Heart left ventricle (tissue), 16 donors: ENCODE data around the gene LPIN2. TPM values are rescaled to one million over a fixed set of nuclear protein-coding genes. Genes with fewer than 3 reads are reported as not detected.

Experiments used
- ATAC-seq, 4 donors: fragments of 200-7000 bp; cut with Tn5 transposase; one replicate each; pipeline ENCODE4 v1.9.1; 2020 to 2022; ENCODE audit warnings: moderate library complexity in 4 of 4, mild to moderate bottlenecking in 3 of 4, moderate number of reproducible peaks in 1 of 4
- DNase-seq, 5 donors: peaks; one replicate each; pipeline ENCODE4 v3.0.0-alpha.2; 2020
- H3K27ac ChIP-seq, 12 donors: fragments of 200-600 bp; sonication (generic) in 4 of 12; one replicate each; pipeline versions ENCODE4 v1.5.0 to v1.8.0; 2016 to 2022; ENCODE audit warnings: mild to moderate bottlenecking in 2 of 12
- H3K27me3 ChIP-seq, 9 donors: fragments of 200-600 bp; sonication (generic) in 2 of 9; one replicate each; pipeline versions ENCODE4 v1.5.1 to v1.8.0; 2016 to 2022; ENCODE audit warnings: mild to moderate bottlenecking in 3 of 9
- H3K36me3 ChIP-seq, 9 donors: fragments of 200-600 bp; sonication (generic) in 2 of 9; one replicate each; pipeline versions ENCODE4 v1.5.0 to v1.8.0; 2018 to 2022; ENCODE audit warnings: mild to moderate bottlenecking in 2 of 9
- H3K4me1 ChIP-seq, 12 donors: fragments of 200-600 bp; sonication (generic) in 4 of 12; one replicate each; pipeline versions ENCODE4 v1.5.0 to v1.8.0; 2016 to 2022; ENCODE audit warnings: mild to moderate bottlenecking in 3 of 12
- H3K4me3 ChIP-seq, 12 donors: fragments of 200-600 bp; sonication (generic) in 4 of 12; one replicate each; pipeline versions ENCODE4 v1.5.0 to v1.8.0; 2017 to 2022; ENCODE audit warnings: mild to moderate bottlenecking in 9 of 12, moderate library complexity in 4 of 12
- H3K9me3 ChIP-seq, 12 donors: fragments of 200-600 bp; sonication (generic) in 4 of 12; one replicate each; pipeline versions ENCODE4 v1.5.0 to v1.8.0; 2016 to 2022; ENCODE audit warnings: mild to moderate bottlenecking in 1 of 12
- POLR2A ChIP-seq, 2 donors: fragments of 450-650 bp; IDR thresholded peaks; one replicate each; pipeline ENCODE4 v1.6.1; 2017; ENCODE audit warnings: antibody characterized with exemption in 2 of 2, mild to moderate bottlenecking in 2 of 2, moderate library complexity in 2 of 2
- WGBS, 4 donors: extraction: QIAGEN DNeasy Blood & Tissue Kit in 2 of 4; methylation state at CpG; one replicate each; pipeline versions ENCODE4 v1.1.5 to v1.1.7; 2013 to 2018; 5-methylcytosine and 5-hydroxymethylcytosine counted together
- intact Hi-C, 10 donors: fragments of 100-400 bp; cut with DNase I; formaldehyde crosslinking; loops; one replicate each; pipeline versions ENCODE4 v1.11.1 to v1.14.2; 2022
- polyA plus RNA-seq, 2 donors: library from polyadenylated mRNA; stranded (reverse); fragments of 200-250 nt; gene quantifications; one replicate each; pipeline ENCODE4 v1.2.3, GENCODE V29; 2013
- total RNA-seq, 9 donors: library from RNA; depleted of rRNA in 2 of 9; stranded (reverse); fragments of >200 nt in 2 of 9; fragmentation: NEBNext Ultra II Directional in 3 of 9; extraction: Animal tissue kit (Norgen Biotek cat#: 25700) in 3 of 9; gene quantifications; one replicate each; pipeline versions ENCODE4 v1.1.0 to v1.2.4, GENCODE V29; 2016 to 2023
- TF ChIP-seq, protein P1 (sequence below), 12 donors: fragments of 200-600 bp; sonication (generic) in 4 of 12; IDR thresholded peaks; one replicate each; pipeline versions ENCODE4 v1.5.0 to v1.8.0; 2018 to 2022; ENCODE audit warnings: antibody characterized with exemption in 12 of 12, mild to moderate bottlenecking in 5 of 12
- donor health status: ischemic (EF 13 %, LVEDD 7.1; RV severe dilation, severe dysfunction).
- donor health status: healthy with polysubstance abuse.
- donor health status: DM: no; HTN: yes; CAD: no.
- donor health status: DM: no; HTN: no; CAD: no.
- donor health status: ischemic (EF 25% LVEDD 6.9; RV normal size, moderate dysfunction).
- donor health status: ischemic (EF 25% LVEDD 5.7; RV mildly dilated, moderate dysfunction).
- donor health status: healthy.
- donor health status: DM: yes; HTN: yes; CAD: no.
- donor health status: ischemic (EF 35%, LVEDD 5.7; RV mildly dilated, moderate dysfunction).
- donor health status: nonischemic (EF 11% LVEDD 7.7; RV severe dilation, severe dysfunction).
- donor health status: DM: yes; HTN: yes; CAD: no.
- donor health status: PGD.
- donor health status: ischemic (EF 29% LVEDD 5.4; RV normal size, mild dysfunction).
- donor health status: nonischemic (EF 23%, LVEDD 6.1; RV moderate dilation, normal function).

LPIN2 gene
- total and polyA plus RNA-seq, 11 donors: 1.9 to 21.6 (median 10.9) TPM

DNA sequence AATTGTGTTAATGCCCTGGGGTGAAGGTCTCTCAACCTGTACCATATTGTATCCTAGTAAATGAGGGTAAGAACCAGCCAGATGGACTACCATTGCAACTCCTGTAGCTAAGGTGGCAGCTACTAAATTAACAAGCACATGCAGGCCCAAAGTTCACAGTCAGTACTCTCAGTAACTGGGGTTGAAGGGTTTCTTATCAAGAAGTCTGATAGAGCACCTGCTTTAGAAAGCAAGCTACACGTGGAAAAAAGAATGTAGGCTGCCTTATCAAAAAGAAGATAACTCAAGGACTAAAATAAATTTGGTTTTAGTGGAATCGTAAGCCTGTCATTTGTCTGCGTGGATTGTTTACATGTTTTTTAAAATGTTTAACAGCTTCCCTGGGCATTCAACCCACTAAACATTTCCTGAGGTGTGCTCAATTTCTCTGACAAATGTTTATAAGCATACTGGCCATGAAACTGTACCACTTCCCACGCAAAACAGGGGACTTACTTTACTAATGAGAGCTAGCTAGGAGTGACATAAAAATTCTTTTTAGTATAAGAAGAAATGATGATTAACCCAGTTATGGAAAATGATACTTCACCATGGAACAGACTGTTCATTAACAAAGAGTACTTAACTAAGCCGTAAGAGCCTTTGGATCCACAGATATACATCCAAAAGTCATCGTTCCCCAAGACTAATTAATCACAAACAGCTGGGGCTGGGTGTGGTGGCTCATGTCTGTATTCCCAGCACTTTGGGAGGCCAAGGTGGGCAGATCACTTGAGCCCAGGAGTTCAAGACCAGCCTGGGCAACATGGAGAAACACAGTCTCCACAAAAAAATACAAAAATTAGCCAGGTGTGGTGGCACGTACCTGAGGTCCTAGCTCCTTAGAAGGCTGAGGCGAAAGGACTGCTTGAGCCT, 36.5 kb downstream of the LPIN2 start:
- H3K9me3 ChIP-seq: no peaks in the 10 kb centered on the region
- peak overlapping the region in 9 of 12 donors; percentile 7 to 90 (median 43) for H3K27ac ChIP-seq
- TF ChIP-seq, protein P1, sequence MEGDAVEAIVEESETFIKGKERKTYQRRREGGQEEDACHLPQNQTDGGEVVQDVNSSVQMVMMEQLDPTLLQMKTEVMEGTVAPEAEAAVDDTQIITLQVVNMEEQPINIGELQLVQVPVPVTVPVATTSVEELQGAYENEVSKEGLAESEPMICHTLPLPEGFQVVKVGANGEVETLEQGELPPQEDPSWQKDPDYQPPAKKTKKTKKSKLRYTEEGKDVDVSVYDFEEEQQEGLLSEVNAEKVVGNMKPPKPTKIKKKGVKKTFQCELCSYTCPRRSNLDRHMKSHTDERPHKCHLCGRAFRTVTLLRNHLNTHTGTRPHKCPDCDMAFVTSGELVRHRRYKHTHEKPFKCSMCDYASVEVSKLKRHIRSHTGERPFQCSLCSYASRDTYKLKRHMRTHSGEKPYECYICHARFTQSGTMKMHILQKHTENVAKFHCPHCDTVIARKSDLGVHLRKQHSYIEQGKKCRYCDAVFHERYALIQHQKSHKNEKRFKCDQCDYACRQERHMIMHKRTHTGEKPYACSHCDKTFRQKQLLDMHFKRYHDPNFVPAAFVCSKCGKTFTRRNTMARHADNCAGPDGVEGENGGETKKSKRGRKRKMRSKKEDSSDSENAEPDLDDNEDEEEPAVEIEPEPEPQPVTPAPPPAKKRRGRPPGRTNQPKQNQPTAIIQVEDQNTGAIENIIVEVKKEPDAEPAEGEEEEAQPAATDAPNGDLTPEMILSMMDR (IDR thresholded peaks at IDR 0.05): no peak
- no peak for TF ChIP-seq POLR2A (IDR thresholded peaks at IDR 0.05)
- no peak for DNase-seq
- peak in 3 of 4 donors; percentile 31 to 45 (median 44) for ATAC-seq
- H3K4me1 ChIP-seq: peaks cover 6 to 92% (median 58%) of the 10 kb centered on the region in 12 donors
- no peaks in the 10 kb centered on the region for H3K27me3 ChIP-seq
- no peaks in the 10 kb centered on the region for H3K36me3 ChIP-seq
- WGBS, 4 donors: 62 to 74% (median 68%) methylated on average over 8 of the region's 8 CpGs
- no peak overlapping the region for H3K4me3 ChIP-seq
- intact Hi-C loops: loop anchor here in 1 of 10 donors (5.0 kb wide), 1 partner anchor 36 kb away; the partner anchor contains the start of gene LPIN2

DNA sequence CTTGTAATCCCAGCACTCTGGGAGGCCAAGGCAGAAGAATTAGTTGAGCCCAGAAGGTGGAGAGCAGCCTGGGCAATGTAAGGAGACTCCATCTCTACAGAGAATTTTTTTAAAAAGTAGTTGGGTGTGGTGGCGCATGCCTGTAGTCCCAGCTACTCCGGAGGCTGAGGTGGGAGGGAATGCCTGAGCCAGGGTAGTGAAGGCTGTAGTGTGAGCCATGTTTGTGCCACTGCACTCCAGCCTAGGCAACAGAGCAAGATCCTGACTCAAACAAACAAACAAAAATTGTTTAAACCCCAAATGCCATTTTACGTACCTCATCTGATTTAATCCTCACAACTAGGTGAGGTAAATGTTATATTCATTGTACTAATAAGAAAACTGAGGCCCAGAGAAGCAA, 38.2 kb downstream of the LPIN2 start:
- ATAC-seq (no peak), DNase-seq (no peak)
- Histone ChIP-seq H3K36me3 (no peaks in the 10 kb centered on the region), H3K27me3 (no peaks in the 10 kb centered on the region), H3K27ac (no peak overlapping the region), H3K4me1 (peaks cover 7 to 92% (median 49%) of the 10 kb centered on the region in 12 donors), H3K9me3 (no peaks in the 10 kb centered on the region), H3K4me3 (no peak overlapping the region)
- TF ChIP-seq, protein P1 (IDR thresholded peaks at IDR 0.05): no peak
- TF ChIP-seq POLR2A (IDR thresholded peaks at IDR 0.05): no peak
- intact Hi-C loops: loop anchor here in 1 of 10 donors (5.0 kb wide), 1 partner anchor 38 kb away; the partner anchor contains the start of gene LPIN2
- WGBS, 4 donors: 94 to 96% (median 96%) methylated on average over 3 of the region's 3 CpGs

DNA sequence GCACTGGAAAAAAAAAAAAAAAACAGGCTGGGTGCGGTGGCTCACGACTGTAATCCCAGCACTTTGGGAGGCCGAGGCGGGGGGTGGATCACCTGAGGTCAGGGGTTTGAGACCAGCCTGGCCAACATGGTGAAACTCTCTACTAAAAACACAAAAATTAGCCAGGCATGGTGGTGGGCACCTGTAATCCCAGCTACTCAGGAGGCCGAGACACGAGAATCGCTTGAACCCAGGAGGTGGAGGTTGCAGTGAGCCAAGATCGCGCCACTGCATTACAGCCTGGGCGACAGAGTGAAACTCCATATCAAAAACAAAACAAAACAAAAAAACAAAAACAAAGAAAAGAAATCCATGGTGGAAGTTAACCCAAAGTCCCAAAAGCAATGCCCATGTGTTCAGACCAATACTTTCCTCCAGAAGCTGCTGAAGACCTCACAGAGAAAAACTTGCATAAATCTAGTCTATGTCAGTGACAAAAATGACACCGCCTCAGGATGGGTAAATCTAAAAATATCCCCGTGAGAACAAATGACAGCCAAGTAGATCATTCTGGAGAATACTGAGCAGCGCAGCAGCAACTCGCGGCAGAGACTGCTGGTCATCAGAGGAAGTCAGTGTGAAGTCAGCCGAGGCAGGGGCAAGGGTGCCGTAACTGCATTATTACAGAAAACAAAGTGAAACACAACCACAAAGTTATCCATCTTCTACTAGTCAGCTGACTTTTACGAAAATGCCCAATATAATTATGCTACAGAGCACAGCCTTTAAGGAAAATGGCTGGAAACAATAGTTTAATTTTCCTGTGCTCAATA, 41.0 kb downstream of the LPIN2 start:
- intact Hi-C loops: no loop called here
- no peak for TF ChIP-seq POLR2A (IDR thresholded peaks at IDR 0.05)
- TF ChIP-seq, protein P1 (IDR thresholded peaks at IDR 0.05): no peak
- H3K27ac ChIP-seq: peak overlapping the region in 10 of 12 donors; percentile 8 to 88 (median 40)

More for the DNA sequence above, 41.0 kb downstream of the LPIN2 start:
- DNase-seq (peak in 4 of 5 donors; percentile 58 to 76 (median 66)), ATAC-seq (peak; percentile 24 to 78 (median 66))
- H3K4me3 ChIP-seq: peak overlapping the region in 9 of 12 donors; percentile 17 to 49 (median 30)
- H3K36me3 ChIP-seq: no peaks in the 10 kb centered on the region
- peaks cover 2 to 92% (median 33%) of the 10 kb centered on the region in 12 donors for H3K4me1 ChIP-seq
- H3K27me3 ChIP-seq: no peaks in the 10 kb centered on the region
- H3K9me3 ChIP-seq: no peaks in the 10 kb centered on the region
- whole genome bisulfite sequencing, 4 donors: 55 to 70% (median 59%) methylated on average over 18 of the region's 18 CpGs
